HG03442 (cell line): ENCODE measurements around the gene PRKCB.
"Not testable (repeated sequence)": the region's sequence is repeated elsewhere in the genome, so short reads cannot be mapped to it uniquely, and the experiment has no call there.

Experiments used
- ATAC-seq: cut with Tn5 transposase; IDR thresholded peaks from one replicate; pipeline ENCODE4 v1.9.1; 2021; ENCODE audit warnings: mild to moderate bottlenecking, moderate library complexity; ENCODE audit not compliant: unreplicated experiment

PRKCB gene

DNA sequence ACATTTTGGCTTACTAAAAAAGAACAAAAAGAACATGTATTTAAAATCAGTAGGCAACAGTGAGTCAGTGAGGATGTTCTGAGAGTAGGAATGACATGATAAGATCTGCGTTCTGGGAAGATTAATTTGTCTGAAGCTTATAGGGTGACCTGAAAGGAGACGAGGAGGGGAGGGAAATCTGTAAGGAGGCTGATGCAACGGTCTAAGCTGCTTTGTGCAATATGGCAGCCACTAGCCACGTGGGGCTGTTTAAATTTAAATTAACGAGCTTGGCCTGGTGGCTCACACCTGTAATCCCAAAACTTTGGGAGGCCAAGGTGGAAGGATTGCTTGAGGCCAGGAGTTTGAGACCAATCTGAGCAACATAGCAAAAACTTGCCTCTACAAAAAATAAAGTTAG is 238.8 kb downstream of the PRKCB start:
- no peak for ATAC-seq

DNA sequence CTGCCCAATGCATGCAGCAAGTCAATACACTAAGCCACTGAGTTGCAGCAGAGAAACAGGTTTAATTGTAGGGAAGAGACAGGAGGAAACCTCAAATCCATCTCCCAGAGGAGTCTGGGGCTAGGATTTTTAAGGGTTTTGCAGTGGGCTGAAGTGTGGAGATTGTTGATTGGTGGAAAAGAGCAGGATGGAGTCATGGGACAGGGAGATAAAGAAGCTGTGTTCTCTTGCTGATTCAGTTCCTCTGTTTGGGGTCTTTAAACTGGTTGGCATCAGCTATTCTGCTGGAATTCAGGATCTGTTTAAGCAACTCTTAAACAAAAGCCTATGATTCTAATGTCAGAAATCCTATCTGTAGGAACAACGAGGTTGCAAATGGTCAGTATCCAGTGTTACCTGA is 239.5 kb downstream of the PRKCB start:
- ATAC-seq = no peak

DNA sequence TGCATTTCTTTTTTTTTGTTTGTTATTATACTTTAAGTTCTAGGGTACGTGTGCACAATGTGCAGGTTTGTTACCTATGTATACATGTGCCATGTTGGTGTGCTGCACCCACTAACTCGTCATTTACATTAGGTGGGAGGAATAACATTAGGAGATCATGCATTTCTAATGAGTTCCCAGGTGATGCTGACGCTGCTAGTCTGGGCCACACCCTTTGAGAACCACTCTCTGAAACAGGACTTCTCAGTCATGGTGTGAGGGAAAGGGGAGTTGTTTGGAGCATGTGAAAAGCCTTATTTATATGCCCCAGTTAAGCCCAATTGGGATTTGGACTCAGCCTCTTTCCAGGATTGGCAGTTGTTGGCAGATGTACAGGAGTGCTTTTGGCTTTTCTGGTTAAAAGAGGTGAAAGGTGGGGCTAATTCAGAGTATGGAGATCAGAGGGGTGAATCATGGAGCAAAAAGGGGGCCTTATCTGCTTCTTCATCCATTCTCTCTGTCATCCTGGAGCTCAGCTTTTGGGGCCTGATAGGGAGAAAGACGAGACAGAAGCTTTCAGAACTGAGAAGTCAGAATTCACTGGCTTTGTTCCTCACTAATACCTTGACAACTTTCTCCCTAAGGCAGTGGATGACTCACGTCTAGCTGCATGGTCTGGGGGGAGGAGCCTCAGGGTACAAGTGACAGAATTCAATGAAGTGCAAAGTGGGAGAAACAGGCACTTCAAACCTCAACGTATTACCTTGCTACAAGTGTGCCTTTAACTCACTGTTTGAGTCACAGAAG is 240.3 kb downstream of the PRKCB start:
- ATAC-seq = peak; percentile 76

DNA sequence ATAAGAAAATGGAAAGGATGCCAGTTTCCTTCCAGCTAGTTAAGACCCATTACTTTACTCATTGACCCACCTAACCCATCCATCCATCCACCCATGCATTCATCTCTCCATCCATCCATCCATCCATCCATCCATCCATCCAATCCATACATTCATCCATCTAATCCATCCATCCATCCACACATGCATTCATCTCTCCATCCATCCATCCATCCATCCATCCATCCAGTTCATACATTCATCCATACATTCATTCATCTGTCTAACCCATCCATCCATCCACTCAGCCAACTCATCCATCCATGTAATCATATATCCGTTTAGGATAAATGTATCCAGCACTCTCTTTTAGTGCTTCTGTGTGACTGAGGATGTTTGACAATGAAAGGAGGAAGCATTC is 241.5 kb downstream of the PRKCB start:
- ATAC-seq = no peak

DNA sequence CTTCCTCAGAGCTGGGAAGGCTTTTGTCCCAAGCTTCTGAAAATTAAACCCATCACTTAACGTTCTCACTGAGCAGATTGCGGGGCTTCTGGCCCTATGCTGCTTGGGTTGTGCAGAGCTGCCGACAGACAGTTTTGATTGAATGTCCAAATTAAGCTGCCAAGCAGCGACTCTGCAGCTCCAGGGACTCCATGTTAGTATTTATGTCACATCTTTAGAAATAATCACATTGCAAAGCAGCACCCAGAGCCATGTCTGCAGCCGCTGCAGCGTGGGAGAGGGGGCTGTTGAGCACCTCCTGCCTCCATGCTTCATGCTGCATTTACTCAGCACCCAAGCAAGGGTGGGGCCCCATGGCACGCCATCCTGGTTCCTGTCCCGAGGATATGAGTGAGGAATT is 242.2 kb downstream of the PRKCB start:
- no peak for ATAC-seq

DNA sequence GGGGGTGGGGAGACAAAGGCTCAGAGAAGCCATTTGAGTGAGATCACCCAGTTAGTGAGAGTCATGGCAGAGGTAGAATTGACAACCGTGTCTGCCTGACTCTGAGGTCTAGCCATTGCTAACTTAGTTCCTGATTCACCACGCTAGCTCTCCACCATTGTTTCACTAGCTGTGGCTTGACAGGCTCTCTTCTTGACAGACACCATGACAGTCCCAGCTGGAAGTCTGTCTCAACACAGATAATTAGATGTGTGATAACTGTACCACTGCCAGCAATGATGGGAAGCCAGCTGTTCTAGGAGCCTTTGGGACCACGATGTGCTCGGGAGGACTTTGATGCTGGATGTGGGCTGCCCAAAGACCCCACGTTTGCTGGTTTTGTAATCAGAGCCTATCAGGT is 249.9 kb downstream of the PRKCB start:
- no peak for ATAC-seq

DNA sequence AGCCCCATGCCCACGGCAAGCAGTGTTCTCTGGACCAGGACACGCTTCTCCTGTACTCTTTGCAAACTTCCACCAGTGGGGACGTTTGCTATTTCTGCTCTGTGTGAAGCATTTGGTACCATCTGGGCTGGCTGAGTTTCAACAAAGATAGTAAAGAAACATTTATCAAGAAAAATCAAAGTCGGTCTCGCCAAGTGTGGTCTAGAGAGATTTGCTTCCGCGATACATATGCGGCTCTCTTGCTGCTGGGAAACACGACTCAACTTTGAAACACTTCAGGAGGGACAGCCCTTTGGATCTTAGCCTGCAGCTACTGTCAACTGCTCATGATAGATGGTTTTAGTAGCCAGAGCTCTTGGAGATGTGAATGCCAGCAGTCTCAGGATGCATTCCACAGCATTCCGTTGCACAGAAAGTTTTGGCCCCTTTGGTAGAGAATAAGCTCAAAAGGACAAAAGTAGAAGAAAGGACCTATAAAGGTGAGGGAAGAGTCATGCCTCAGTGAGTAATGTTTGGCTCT is 252.2 kb downstream of the PRKCB start:
- no peak for ATAC-seq

DNA sequence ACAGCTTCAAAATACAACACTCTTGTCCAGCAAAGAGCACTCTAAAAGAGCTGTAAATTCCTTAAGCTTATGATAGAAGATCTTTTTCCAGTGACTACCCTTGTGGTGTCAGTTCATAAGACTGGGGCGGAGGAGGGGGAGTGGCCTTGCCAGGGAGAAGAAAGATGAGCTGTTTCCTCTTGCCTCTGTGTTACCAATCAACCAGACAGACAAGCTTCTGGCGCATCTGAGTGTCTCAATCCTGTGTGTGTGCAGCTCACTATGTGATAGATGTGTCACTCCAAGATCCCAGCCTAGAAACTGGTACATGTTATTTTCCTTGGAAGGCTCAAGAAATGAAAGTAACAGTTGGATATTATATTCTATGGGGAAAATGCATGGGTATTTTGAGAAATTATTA is 253.0 kb downstream of the PRKCB start:
- ATAC-seq = no peak

DNA sequence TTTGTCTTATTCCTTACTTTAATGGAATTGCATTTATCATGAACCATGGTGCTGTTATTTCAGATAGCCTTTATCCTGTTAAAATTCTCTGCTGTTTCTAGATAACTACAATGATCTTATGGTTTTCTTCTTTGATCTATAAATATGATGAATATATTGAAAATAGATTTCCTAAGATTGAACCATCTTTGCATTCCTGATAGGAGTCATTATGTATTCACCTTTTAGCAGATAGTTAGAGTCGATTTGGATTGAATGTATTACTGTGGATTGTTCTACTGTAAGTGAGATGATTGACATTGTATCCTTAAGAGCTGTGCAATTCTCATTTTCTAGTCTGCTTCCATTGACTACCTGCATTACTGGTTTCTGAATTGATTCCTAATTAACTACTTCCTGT is 255.3 kb downstream of the PRKCB start:
- ATAC-seq = no peak

DNA sequence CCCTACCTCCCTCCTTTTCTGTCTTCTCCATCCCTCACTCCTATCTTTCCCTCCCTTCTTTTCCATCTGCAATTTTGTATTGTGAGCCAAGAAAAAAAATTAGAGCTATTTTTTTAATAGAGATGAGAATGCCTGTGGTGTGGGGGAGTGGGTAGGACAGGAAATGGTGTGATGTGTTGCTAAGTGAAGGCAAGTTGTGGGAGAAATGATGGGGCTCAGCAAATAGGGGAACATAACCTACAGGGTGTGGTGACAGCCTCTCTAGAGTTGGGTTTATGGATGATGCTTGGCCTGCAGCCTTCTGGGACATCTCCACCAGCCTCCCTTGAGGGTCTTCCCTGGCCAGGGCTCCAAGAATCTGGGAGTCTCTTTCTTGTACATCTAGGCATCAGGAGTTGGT is 257.3 kb downstream of the PRKCB start:
- ATAC-seq = no peak

DNA sequence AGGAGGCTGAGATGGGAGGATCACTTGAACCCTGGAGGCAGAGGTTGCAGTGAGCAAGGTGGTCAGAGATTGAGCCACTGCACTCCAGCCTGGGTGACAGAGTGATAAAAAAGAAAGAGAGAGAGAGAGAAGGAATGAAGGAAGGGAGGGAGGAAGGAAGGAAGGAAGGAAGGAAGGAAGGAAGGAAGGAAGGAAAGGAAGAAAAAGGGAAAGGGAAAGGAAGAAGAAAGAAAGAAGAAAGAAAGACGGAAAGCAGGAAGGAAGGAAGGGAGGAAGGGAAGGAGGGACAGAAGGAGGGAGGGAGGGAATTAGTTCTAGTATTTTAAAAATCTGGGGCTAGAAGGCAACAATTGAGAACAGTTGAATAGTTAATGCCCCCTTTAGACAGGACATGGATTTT is 258.9 kb downstream of the PRKCB start:
- no peak for ATAC-seq

DNA sequence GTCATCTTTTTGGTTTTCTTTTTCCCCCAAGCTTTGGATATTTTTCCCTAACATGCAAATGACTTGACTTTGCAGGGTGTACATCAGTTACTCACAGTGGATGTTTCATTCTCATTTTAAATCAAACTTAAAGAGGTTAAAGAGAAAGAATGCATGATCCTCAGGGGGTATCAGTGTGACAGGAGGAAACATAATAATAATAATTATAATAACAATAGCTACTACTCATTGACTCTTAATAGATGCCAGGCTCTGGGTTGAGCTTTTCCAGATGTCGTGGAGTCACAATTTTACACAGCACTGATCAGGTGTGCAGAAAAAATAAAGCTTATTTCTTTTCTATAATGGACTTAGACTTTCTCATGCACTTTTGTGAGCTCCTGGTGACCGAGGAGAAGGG is 263.1 kb downstream of the PRKCB start:
- ATAC-seq = no peak

DNA sequence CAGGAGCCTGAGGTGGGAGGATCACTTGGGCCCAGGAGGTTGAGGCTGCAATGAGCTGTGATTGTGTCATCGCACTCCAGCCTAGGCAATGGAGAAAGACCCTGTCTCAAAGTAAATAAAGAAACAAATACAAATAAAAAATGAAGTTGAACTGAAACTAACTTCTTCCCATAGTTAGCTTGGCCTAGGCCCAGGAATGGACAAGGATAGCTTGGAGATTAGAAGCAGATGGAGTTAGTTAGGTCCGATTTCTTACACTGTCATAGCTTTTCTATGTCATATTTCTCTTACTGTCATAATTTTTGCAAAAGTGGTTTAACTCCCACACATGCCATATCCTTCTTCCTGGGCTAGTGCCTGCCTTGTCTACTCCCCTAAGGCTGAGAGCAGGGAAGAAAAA is 265.6 kb downstream of the PRKCB start:
- ATAC-seq = no peak

DNA sequence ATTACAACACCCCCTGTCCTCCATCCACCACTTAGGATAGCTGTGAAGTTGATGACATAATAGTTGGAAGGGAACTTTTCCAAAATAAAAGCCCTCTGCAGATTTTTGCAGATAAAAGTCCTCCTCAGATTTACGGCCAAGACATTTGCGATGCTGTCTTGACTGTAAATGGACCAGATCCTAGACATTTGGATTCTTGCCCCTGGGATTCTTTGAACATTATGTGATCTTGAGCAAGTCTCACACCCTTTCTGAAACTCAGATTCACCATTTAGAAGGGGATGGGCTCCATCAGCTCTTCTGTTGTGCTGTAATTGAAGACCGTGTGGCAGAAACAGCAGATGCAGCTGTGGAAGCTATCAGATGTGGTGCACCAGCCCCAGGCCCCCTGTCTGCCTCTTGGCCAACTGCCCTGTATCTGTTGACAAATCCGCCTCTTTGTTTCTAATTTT is 266.5 kb downstream of the PRKCB start:
- no peak for ATAC-seq

DNA sequence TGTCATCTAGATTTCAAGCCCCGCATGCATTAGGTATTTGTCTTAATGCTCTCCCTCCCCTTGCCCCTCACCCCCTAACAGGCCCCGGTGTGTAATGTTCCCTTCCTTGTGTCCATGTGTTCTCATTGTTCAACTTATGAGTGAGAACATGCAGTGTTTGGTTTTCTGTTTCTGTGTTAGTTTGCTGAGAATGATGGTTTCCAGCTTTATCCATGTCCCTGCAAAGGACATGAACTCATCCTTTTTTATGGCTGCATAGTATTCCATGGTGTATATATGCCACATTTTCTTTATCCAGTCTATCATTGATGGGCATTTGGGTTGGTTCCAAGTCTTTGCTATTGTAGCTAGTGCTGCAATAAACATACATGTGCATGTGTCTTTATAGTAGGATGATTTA is 269.7 kb downstream of the PRKCB start:
- not testable (repeated sequence) for ATAC-seq

DNA sequence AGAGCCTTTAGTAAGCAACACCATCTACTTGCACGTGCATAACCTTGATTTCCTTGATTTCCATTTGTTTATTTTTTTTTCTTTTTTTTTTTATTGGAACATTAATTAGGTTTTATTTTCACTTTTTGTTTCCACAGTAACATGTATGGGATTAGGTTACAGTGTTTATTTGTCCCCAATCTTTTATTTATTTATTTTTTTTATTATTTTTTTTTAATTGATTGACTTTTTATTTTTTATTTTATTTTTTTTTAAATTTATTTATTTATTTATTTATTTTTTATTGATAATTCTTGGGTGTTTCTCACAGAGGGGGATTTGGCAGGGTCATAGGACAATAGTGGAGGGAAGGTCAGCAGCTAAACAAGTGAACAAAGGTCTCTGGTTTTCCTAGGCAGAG is 272.3 kb downstream of the PRKCB start:
- not testable (repeated sequence) for ATAC-seq

DNA sequence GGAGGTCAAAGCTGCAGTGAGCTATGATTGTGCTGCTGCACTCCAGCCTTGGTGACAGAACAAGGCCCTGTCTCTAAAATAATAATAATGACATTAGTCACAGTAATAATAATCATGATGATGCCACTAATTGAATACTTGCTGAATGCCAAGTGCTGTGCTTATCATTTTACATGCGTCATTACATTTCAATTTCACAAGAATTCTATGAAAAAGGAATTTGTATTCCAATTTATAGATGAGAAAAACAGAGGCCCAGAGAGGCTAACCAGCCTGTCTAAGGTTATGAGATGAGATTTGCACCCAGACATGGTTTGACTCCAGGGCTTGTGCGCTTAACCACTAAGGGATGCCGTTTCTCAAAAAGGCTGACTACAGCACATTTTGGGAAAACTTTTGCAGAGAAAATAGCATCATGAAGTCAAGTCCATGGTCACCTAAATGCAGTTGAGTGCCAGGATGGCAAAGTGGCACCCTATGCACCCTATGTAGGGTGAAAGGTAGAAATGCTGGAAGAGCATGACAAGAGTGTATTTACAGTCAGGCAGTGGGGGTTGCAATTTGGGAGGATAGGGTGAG is 276.0 kb downstream of the PRKCB start:
- ATAC-seq = no peak

DNA sequence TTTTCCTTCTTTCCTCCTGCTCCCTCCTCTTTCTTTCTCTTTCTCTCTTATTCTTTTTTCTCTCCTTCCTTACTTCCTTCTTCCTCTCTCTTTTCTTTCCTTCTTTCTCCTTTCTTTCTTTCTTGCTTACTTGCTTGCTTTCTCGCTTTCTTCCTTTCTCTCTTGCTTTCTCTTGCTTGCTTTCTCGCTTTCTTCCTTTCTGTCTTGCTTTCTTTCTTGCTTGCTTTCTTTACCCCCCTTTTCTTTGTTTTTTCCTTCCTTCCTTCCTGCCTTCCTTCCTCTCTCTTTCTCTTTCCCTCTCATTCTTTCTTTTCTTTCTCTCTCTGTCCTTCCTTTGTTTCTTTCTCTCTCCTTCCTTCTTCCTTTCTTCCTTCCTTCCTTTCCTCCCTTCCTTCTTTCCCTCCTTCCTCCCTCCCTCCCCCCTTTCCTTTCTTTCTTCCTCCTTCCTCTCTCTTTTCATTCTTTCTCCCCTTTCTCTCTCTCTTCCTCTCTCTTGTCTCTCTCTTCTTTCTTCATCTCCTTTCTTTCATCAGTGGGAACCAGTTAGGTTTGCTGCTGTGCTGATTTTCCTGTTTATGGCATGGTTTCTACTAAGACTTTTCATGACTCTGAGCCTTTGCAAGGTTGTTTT is 277.4 kb downstream of the PRKCB start:
- no peak for ATAC-seq

DNA sequence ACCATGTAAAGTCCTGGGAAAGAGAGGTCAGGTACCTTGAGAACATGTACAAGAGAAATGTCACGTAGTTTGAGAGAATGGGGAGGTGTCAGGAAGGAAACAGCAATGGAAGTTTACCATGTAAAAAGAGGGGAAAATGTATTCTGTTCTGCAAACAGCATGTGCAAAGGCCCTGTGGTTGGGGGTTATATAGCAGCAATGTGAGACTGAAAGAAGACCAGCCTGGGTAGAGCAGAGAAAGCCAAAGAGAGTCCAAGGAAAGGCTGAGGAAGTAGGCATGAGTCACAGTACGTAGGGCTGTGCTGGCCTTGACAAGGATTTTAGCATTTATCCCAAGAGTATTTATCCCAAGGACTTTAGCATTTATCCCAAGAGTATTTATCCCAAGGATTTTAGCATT is 279.1 kb downstream of the PRKCB start:
- no peak for ATAC-seq

DNA sequence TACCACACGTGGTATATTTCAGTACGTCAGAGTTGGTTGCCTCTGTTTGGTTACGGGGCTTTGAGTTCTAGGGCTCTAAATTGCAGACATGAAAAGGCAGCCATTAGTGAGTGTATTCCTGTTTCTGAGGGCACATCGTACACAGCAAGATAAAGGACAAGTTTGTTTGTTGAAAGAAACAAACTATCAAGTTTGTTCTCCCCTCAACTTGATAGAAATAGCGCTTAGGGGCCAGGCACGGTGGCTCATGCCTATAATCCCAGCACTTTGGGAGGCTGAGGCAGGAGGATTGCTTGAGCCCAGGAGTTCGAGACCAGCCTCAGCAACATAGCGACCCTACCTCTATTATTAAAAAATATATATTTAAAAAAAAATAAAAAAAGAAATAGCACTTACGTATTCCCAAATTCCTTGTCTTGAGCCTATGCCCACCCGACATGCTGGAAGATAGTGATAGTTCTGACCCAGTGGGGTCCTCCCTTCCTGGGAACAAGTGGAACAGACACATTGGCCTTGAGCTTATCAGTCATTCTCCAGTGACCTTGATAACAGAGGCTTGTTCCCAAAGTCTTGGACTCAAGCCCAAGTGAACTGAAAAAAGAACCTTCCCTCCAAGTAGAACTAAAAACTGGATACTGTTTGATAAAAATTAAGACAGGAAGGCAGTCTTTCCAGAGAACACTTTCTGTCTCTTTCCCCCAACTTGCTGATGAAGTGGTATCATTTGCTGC is 280.4 kb downstream of the PRKCB start:
- no peak for ATAC-seq

DNA sequence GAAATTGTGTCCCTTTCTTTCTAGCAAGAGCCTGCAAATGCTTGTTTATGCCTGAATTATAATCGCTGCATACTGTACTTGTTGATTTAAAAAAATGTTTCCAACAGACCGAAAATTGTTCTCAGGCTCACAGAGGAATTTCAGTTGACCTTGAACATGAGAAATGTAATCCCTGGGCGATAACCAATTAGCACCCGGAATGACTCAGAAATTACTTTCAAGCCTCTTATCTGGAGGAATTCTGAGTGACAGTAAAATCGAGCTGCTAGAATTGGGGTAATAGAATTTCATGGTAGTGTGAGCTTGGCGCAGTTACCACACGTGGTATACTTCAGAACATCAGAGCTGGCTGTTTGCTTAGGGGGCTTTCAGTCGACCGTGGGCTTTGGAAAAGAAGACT is 281.2 kb downstream of the PRKCB start:
- no peak for ATAC-seq
